B cell (primary cell): Measurements from ENCODE around the gene RASL10A. TPM values are rescaled to one million over a fixed set of nuclear protein-coding genes. Genes with fewer than 3 reads are reported as not detected.

Source experiments
- ATAC-seq: fragments of 200-7000 bp; cut with Tn5 transposase; one replicate; pipeline ENCODE4 v1.10.0; 2021; ENCODE audit warnings: low read depth, mild to moderate bottlenecking, moderate number of reproducible peaks, moderate library complexity
- CTCF ChIA-PET: fragments of 350-600 bp; sonication (Branson Sonifier 250); formaldehyde crosslinking; loops from one replicate; lab custom pipeline; 2021; ENCODE audit warnings: antibody characterized with exemption, inconsistent platforms; lab: Charles Lee
- POLR2A ChIA-PET: fragments of 350-600 bp; sonication (Branson Sonifier 250); formaldehyde crosslinking; loops from one replicate; lab custom pipeline; 2021; ENCODE audit warnings: antibody characterized with exemption; lab: Charles Lee
- DNase-seq: peaks from one replicate; pipeline ENCODE4 v3.0.0; 2013
- H2AFZ ChIP-seq: 2 replicates; pipeline ENCODE4 v1.6.1; 2012; ENCODE audit warnings: mild to moderate bottlenecking, low read depth, low read length; ENCODE audit not compliant: insufficient read depth, poor library complexity, severe bottlenecking
- H3K27ac ChIP-seq, 2 donors: 1 replicate in 1 of 2; 2 replicates in 1 of 2; pipeline ENCODE4 v1.5.1; 2012 to 2013; ENCODE audit warnings: low read length in 2 of 2, mild to moderate bottlenecking in 2 of 2, moderate library complexity in 1 of 2
- H3K27me3 ChIP-seq, 4 experiments: fragments of 200-600 bp in 1 of 4; sonication (generic) in 1 of 4; replicated peaks in 1 of 4; 1 replicate in 2 of 4; 2 replicates in 2 of 4; pipeline versions ENCODE4 v1.6.1 to v1.7.0; 2013 to 2016; ENCODE audit warnings: low read length in 3 of 4, mild to moderate bottlenecking in 2 of 4, mixed read lengths in 1 of 4, moderate library complexity in 1 of 4; ENCODE audit not compliant: insufficient read depth in 4 of 4, control insufficient read depth in 3 of 4; ENCODE audit errors: control extremely low read depth in 1 of 4
- H3K36me3 ChIP-seq, 2 experiments: replicated peaks in 1 of 2; 1 replicate in 1 of 2; 2 replicates in 1 of 2; pipeline versions ENCODE4 v1.6.1 to v1.7.1; 2013; ENCODE audit warnings: low read length in 1 of 2; ENCODE audit not compliant: insufficient read depth in 2 of 2, control insufficient read depth in 1 of 2; ENCODE audit errors: control extremely low read depth in 1 of 2, extremely low read depth in 1 of 2
- H3K4me1 ChIP-seq, 2 donors: fragments of 200-600 bp in 1 of 2; sonication (generic) in 1 of 2; 1 replicate in 1 of 2; 2 replicates in 1 of 2; pipeline versions ENCODE4 v1.5.1 to v1.6.1; 2013 to 2017; ENCODE audit warnings: low read length in 2 of 2; ENCODE audit not compliant: control insufficient read depth in 2 of 2, insufficient read depth in 2 of 2
- H3K4me2 ChIP-seq: replicated peaks from 2 replicates; pipeline ENCODE3; 2012; ENCODE audit warnings: mild to moderate bottlenecking, low read depth, low read length; ENCODE audit not compliant: poor library complexity, severe bottlenecking
- H3K4me3 ChIP-seq, 5 experiments: fragments of 200-600 bp in 1 of 5; sonication (generic) in 1 of 5; 1 replicate in 3 of 5; 2 replicates in 2 of 5; pipeline versions ENCODE4 v1.5.1 to v1.7.0; 2011 to 2016; ENCODE audit warnings: low read length in 4 of 5, mild to moderate bottlenecking in 4 of 5, low read depth in 2 of 5, control low read depth in 1 of 5, moderate library complexity in 1 of 5; ENCODE audit not compliant: insufficient read depth in 1 of 5; ENCODE audit errors: control extremely low read depth in 1 of 5, extremely low read depth in 1 of 5
- H3K79me2 ChIP-seq: fragments of 200-600 bp; sonication (generic); one replicate; pipeline ENCODE4 v1.6.0; 2016; ENCODE audit warnings: low read length; ENCODE audit not compliant: control insufficient read depth, insufficient read depth
- H3K9ac ChIP-seq: fragments of 200-600 bp; sonication (generic); 2 replicates; pipeline ENCODE4 v1.6.1; 2017; ENCODE audit warnings: mild to moderate bottlenecking, low read length, moderate library complexity
- H3K9me3 ChIP-seq, 3 donors: one replicate each; pipeline versions ENCODE4 v1.6.1 to v1.7.1; 2013; ENCODE audit warnings: low read length in 2 of 3; ENCODE audit not compliant: control insufficient read depth in 2 of 3, insufficient read depth in 1 of 3; ENCODE audit errors: control extremely low read depth in 1 of 3
- H4K20me1 ChIP-seq: 2 replicates; pipeline ENCODE4 v1.6.0; 2012; ENCODE audit warnings: mild to moderate bottlenecking, low read length; ENCODE audit not compliant: insufficient read depth, control insufficient read depth, poor library complexity, severe bottlenecking
- H3K27ac Mint-ChIP-seq: one replicate; pipeline ENCODE4 v1.8.0; 2021; ENCODE audit warnings: mixed read lengths
- H3K27me3 Mint-ChIP-seq: one replicate; pipeline ENCODE4 v1.8.0; 2021; ENCODE audit warnings: mixed read lengths
- H3K4me1 Mint-ChIP-seq: one replicate; pipeline ENCODE4 v1.8.0; 2021; ENCODE audit warnings: mixed read lengths
- H3K4me3 Mint-ChIP-seq: one replicate; pipeline ENCODE4 v1.8.0; 2021; ENCODE audit warnings: mixed read lengths
- H3K9me3 Mint-ChIP-seq: one replicate; pipeline ENCODE4 v1.8.0; 2022; ENCODE audit warnings: mixed read lengths; ENCODE audit not compliant: insufficient read depth
- EZH2 ChIP-seq: IDR thresholded peaks from 2 replicates; pipeline ENCODE4 v1.6.1; 2012; ENCODE audit warnings: borderline replicate concordance, low read depth, mild to moderate bottlenecking, moderate library complexity, low read length; ENCODE audit not compliant: insufficient read depth, poor library complexity, severe bottlenecking
- WGBS: methylation state at CpG from one replicate; pipeline ENCODE4 v1.1.5; 2013; ENCODE audit warnings: missing lambda C conversion rate; ENCODE audit not compliant: insufficient coverage; 5-methylcytosine and 5-hydroxymethylcytosine counted together
- intact Hi-C: fragments of 100-400 bp; cut with micrococcal nuclease; formaldehyde crosslinking; loops from one replicate; pipeline ENCODE4 v1.10.0; 2022
- polyA minus RNA-seq: library from RNA; depleted of rRNA, polyadenylated mRNA; stranded (reverse); fragments of >200 nt; gene quantifications from 2 replicates; pipeline ENCODE4 v1.2.3, GENCODE V29; 2012
- polyA plus RNA-seq: library from polyadenylated mRNA; depleted of rRNA; stranded (reverse); fragments of >200 nt; gene quantifications from 2 replicates; pipeline ENCODE4 v1.2.3, GENCODE V29; 2012
- total RNA-seq, 2 donors: library from RNA; stranded (reverse); fragments of 120-200 nt in 1 of 2; gene quantifications; 1 replicate in 1 of 2; 2 replicates in 1 of 2; pipeline versions ENCODE4 v1.2.3 to v1.2.4, GENCODE V29; 2013 to 2022
- TF ChIP-seq, protein P1 (sequence below): fragments of 200-600 bp; IDR thresholded peaks from one replicate; pipeline ENCODE4 v1.8.0; 2022; ENCODE audit warnings: antibody characterized with exemption, mild to moderate bottlenecking

The RASL10A gene, protein sequence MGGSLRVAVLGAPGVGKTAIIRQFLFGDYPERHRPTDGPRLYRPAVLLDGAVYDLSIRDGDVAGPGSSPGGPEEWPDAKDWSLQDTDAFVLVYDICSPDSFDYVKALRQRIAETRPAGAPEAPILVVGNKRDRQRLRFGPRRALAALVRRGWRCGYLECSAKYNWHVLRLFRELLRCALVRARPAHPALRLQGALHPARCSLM
- 4.7 and 5.6 TPM in 2 replicates for total RNA-seq
- 0.96 TPM for total RNA-seq (2013)
- polyA plus RNA-seq, result 1.8 and 2.8 TPM in 2 replicates
- 0.36 and 0.43 TPM in 2 replicates for polyA minus RNA-seq

DNA sequence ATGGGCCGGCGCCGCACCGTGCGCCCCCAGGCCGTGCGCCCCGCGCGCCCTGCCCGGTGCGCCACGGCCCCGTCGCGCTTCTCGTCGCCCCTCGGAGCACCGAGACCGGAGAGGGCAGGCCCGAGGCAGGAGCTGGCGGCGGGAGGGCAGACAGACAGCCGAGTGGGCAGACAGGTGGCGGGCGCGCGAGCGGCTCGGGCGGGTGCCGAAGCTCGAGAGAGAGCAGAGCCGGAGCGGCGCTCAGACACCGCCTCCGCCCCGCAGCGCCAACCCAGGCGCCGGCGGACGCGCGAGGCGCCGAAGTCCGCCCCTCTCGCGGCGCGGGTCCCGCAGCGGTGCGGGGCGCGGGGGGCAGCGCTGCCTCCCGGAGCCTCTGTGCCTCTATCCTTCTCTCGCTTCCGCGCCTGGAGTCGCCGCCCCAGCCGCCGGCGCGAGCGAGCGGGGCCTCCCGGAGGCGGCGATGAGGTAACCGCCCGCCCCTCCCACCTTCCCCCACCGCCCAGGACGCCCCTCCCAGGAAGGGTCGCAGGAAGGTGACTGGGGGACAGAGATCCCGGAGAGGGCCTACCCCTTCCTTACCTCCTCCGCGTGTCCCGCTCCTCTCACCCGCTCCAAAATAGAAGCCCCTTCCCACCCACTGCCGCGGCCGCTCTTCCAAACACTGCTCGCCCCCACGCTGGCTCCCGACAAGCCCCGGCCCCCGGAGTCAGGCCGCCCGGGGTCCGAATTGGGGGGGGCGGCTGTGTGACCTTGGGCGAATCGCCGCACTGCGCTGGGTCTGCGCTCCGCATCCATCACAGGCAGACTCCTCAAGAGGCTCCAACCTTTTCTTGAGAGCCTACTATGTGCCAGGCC is at the start of gene RASL10A:
Gene RASL10A (minus strand): TSS at position 412 of the 855 bp plus-strand sequence. CDS start 451 bp downstream, outside the sequence.
- H3K9me3 ChIP-seq, result peaks cover 0 to 25% (median 0%) of the 10 kb centered on the region in 3 donors
- Mint-ChIP-seq H3K4me3 (peak within 1 kb of the TSS; percentile 71), H3K27me3 (peaks cover 41% of the 10 kb centered on the region), H3K9me3 (no peaks in the 10 kb centered on the region), H3K4me1 (peaks cover 31% of the 10 kb centered on the region), H3K27ac (no peak within 1 kb of the TSS)
- DNase-seq (no peak), ATAC-seq (no peak)
- intact Hi-C loops, result no loop called here
- POLR2A ChIA-PET, result no interaction called here
- CTCF ChIA-PET, result no interaction called here
- H3K4me2 ChIP-seq, result peak within 1 kb of the TSS; percentile 73
- no peaks in the 10 kb centered on the region for H3K36me3 ChIP-seq
- no peak within 1 kb of the TSS for H3K27ac ChIP-seq
- 7% methylated on average over 84 of the region's 103 CpGs for WGBS
- H3K4me1 ChIP-seq, result peaks cover 29 to 38% of the 10 kb centered on the region in 2 donors
- H3K27me3 ChIP-seq, result peaks cover 0 to 55% (median 26%) of the 10 kb centered on the region in 4 experiments
- H2AFZ ChIP-seq, result no peak within 1 kb of the TSS
- H3K79me2 ChIP-seq, result no peaks in the 10 kb centered on the region
- H3K4me3 ChIP-seq, result peak within 1 kb of the TSS in 3 of 5 experiments; percentile 5 to 39 (median 8)
- TF ChIP-seq, protein P1, sequence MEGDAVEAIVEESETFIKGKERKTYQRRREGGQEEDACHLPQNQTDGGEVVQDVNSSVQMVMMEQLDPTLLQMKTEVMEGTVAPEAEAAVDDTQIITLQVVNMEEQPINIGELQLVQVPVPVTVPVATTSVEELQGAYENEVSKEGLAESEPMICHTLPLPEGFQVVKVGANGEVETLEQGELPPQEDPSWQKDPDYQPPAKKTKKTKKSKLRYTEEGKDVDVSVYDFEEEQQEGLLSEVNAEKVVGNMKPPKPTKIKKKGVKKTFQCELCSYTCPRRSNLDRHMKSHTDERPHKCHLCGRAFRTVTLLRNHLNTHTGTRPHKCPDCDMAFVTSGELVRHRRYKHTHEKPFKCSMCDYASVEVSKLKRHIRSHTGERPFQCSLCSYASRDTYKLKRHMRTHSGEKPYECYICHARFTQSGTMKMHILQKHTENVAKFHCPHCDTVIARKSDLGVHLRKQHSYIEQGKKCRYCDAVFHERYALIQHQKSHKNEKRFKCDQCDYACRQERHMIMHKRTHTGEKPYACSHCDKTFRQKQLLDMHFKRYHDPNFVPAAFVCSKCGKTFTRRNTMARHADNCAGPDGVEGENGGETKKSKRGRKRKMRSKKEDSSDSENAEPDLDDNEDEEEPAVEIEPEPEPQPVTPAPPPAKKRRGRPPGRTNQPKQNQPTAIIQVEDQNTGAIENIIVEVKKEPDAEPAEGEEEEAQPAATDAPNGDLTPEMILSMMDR, result no peak
- TF ChIP-seq EZH2, result no peak
- peak within 1 kb of the TSS; percentile 43 for H3K9ac ChIP-seq
- H4K20me1 ChIP-seq, result peaks cover 7% of the 10 kb centered on the region

DNA sequence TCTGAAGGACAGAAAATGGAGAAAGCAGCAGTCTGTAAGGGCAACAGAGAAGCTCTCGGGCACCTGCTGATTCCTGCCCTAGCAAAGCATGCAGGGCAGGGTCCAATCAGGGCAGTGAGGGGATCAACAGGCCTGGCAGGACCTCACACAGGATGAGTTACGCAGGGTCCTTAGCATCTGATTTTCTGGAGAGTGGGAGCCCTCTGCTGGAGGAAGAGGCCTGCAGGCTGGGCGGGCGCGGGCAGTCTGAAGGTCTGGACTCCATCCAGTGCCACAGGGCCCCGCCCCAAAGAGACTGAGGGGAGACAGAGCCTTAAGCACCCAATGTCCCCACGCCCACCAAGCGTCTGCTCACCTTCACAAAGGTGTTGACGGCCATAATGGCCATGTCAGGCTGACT is 44.0 kb upstream of the RASL10A start:
- H3K27ac Mint-ChIP-seq, result peak overlapping the region; percentile 54
- H3K4me3 ChIP-seq, result no peak overlapping the region
- no peaks in the 10 kb centered on the region for H3K9me3 ChIP-seq
- peaks cover 25% of the 10 kb centered on the region for H4K20me1 ChIP-seq
- intact Hi-C loops, result no loop called here
- TF ChIP-seq, protein P1, result no peak
- TF ChIP-seq EZH2, result no peak
- WGBS, result 95% methylated on average over 9 of the region's 9 CpGs
- ChIA-PET CTCF (interaction anchor here (0.7 kb wide), 1 partner anchor 966 kb away, joined by 3 read pairs; no protein-coding TSS in a partner anchor), POLR2A (no interaction called here)
- no peaks in the 10 kb centered on the region for H3K9me3 Mint-ChIP-seq
- no peak for DNase-seq
- H3K4me3 Mint-ChIP-seq, result no peak overlapping the region
- H3K4me1 ChIP-seq, result peaks cover 10 to 15% of the 10 kb centered on the region in 2 donors
- no peaks in the 10 kb centered on the region for H3K27me3 ChIP-seq
- H3K9ac ChIP-seq, result no peak overlapping the region
- peaks cover 19% of the 10 kb centered on the region for H3K4me1 Mint-ChIP-seq
- H3K36me3 ChIP-seq, result peaks cover 0 to 58% of the 10 kb centered on the region in 2 experiments
- no peaks in the 10 kb centered on the region for H3K27me3 Mint-ChIP-seq
- no peak overlapping the region for H3K4me2 ChIP-seq
- H2AFZ ChIP-seq, result no peak overlapping the region
- ATAC-seq, result no peak
- H3K79me2 ChIP-seq, result peaks cover 16% of the 10 kb centered on the region
- H3K27ac ChIP-seq, result no peak overlapping the region
